A549 (cell line): Measurements from ENCODE around the gene LCN2. TPM values are rescaled to one million over a fixed set of nuclear protein-coding genes. Genes with fewer than 3 reads are reported as not detected.

ENCODE experiments used
- ATAC-seq, 2 experiments: fragments of 200-7000 bp in 1 of 2; fragments of >200 bp in 1 of 2; cut with Nextera tagmentation in 1 of 2; cut with Tn5 transposase in 1 of 2; 3 replicates each; pipeline versions ENCODE4 v1.8.0 to v1.9.1; 2018 to 2020; ENCODE audit warnings: mild to moderate bottlenecking in 1 of 2, moderate library complexity in 1 of 2
- CTCF ChIA-PET: fragments of 300-600 bp; sonication (Branson Sonifier 250); formaldehyde crosslinking; extraction: SDS; loops from one replicate; lab custom pipeline; 2021; ENCODE audit warnings: antibody characterized with exemption, inconsistent platforms; lab: Yijun Ruan, JAX
- POLR2A ChIA-PET: fragments of 350-600 bp; formaldehyde crosslinking; extraction: SDS; loops from one replicate; lab custom pipeline; 2021; ENCODE audit warnings: antibody characterized with exemption, inconsistent platforms; lab: Yijun Ruan, JAX
- DNase-seq, 2 experiments: peaks; one replicate each; pipeline versions ENCODE4 v3.0.0 to v3.0.0-alpha.2; 2011 to 2016; ENCODE audit warnings: low read depth in 1 of 2, low spot score in 1 of 2
- FAIRE-seq: peaks from 2 replicates; lab custom pipeline; 2011; peaks lifted over from hg19 to GRCh38; lab: Jason Lieb, UNC
- H3K27ac ChIP-seq, 2 experiments: fragments of >200 bp; sonication (Bioruptor Twin); formaldehyde crosslinking; 3 replicates each; pipeline ENCODE4 v1.5.1; 2016 to 2017
- H3K4me1 ChIP-seq: fragments of >200 bp; sonication (Bioruptor Twin); formaldehyde crosslinking; 3 replicates; pipeline ENCODE4 v1.6.1; 2016
- H3K4me2 ChIP-seq: fragments of >200 bp; sonication (Bioruptor Twin); formaldehyde crosslinking; 3 replicates; pipeline ENCODE4 v1.6.1; 2016
- H3K4me3 ChIP-seq: fragments of >200 bp; sonication (Bioruptor Twin); formaldehyde crosslinking; 3 replicates; pipeline ENCODE4 v1.5.1; 2016
- H3K9me3 ChIP-seq: fragments of >200 bp; sonication (Bioruptor Twin); formaldehyde crosslinking; 3 replicates; pipeline ENCODE4 v1.6.1; 2016
- CHD2 ChIP-seq: fragments of 150-350 bp; IDR thresholded peaks from 2 replicates; pipeline ENCODE4 v1.6.1; 2014; ENCODE audit warnings: low read length; ENCODE audit not compliant: partially characterized antibody
- FOSB ChIP-seq: fragments of 250-450 bp; sonication (Bioruptor Pico); IDR thresholded peaks from 2 replicates; pipeline ENCODE4 v1.5.0; 2020; ENCODE audit warnings: mild to moderate bottlenecking, moderate library complexity
- FOXS1 ChIP-seq: fragments of 250-450 bp; sonication (Bioruptor Pico); IDR thresholded peaks from 2 replicates; pipeline ENCODE4 v1.5.0; 2020; ENCODE audit warnings: mild to moderate bottlenecking, moderate library complexity
- HDAC2 ChIP-seq: fragments of 200-600 bp; sonication (generic); IDR thresholded peaks from 2 replicates; pipeline ENCODE4 v1.6.1; 2016
- HES2 ChIP-seq: fragments of >200 bp; sonication (Bioruptor Twin); formaldehyde crosslinking; IDR thresholded peaks from 2 replicates; pipeline ENCODE4 v1.6.1; 2016
- HMGXB4 ChIP-seq: fragments of 250-450 bp; sonication (Bioruptor Pico); IDR thresholded peaks from 2 replicates; pipeline ENCODE4 v1.5.0; 2021; ENCODE audit warnings: mild to moderate bottlenecking, moderate library complexity, borderline replicate concordance
- HOXB5 ChIP-seq: fragments of 250-450 bp; sonication (Bioruptor Pico); IDR thresholded peaks from 2 replicates; pipeline ENCODE4 v1.5.0; 2020; ENCODE audit warnings: mild to moderate bottlenecking, moderate library complexity
- KDM1A ChIP-seq: fragments of 200-600 bp; sonication (generic); IDR thresholded peaks from 2 replicates; pipeline ENCODE4 v1.6.1; 2016; ENCODE audit warnings: low read depth, mild to moderate bottlenecking
- MAZ ChIP-seq: fragments of 150-350 bp; IDR thresholded peaks from 2 replicates; pipeline ENCODE4 v1.6.1; 2014; ENCODE audit warnings: antibody characterized with exemption, low read depth, low read length, borderline replicate concordance
- MYC ChIP-seq: IDR thresholded peaks from 2 replicates; pipeline ENCODE4 v1.6.1; 2012; ENCODE audit warnings: mild to moderate bottlenecking, inconsistent platforms, low read length, improper control_type of control experiment, borderline replicate concordance
- NFE2L2 ChIP-seq: fragments of 150-350 bp; conservative IDR thresholded peaks from 2 replicates; pipeline ENCODE4 v1.6.1; 2014; ENCODE audit warnings: low read length
- PHF8 ChIP-seq: fragments of 200-600 bp; sonication (generic); IDR thresholded peaks from 2 replicates; pipeline ENCODE4 v1.6.1; 2016; ENCODE audit warnings: low read depth, mild to moderate bottlenecking, antibody characterized with exemption, moderate library complexity, borderline replicate concordance
- POLR2A ChIP-seq: IDR thresholded peaks from 2 replicates; pipeline ENCODE4 v1.6.1; 2012; ENCODE audit warnings: mild to moderate bottlenecking, low read length
- RARB ChIP-seq: fragments of 250-450 bp; sonication (Bioruptor Pico); IDR thresholded peaks from 2 replicates; pipeline ENCODE4 v1.8.0; 2021; ENCODE audit warnings: mild to moderate bottlenecking, moderate library complexity
- REST ChIP-seq: fragments of 200-600 bp; sonication (generic); IDR thresholded peaks from 2 replicates; pipeline ENCODE4 v1.6.1; 2016; ENCODE audit warnings: antibody characterized with exemption, mild to moderate bottlenecking, moderate library complexity
- RFX5 ChIP-seq: fragments of 450-650 bp; IDR thresholded peaks from 2 replicates; pipeline ENCODE4 v1.7.1; 2014; ENCODE audit warnings: antibody characterized with exemption, mild to moderate bottlenecking, moderate library complexity
- USF2 ChIP-seq: fragments of 450-650 bp; IDR thresholded peaks from 2 replicates; pipeline ENCODE4 v1.6.1; 2014; ENCODE audit warnings: antibody characterized with exemption
- ZC3H11A ChIP-seq: fragments of 450-650 bp; IDR thresholded peaks from 2 replicates; pipeline ENCODE4 v1.6.1; 2014; ENCODE audit warnings: antibody characterized with exemption, mild to moderate bottlenecking
- ZNF302 ChIP-seq: fragments of 250-450 bp; sonication (Bioruptor Pico); IDR thresholded peaks from 2 replicates; pipeline ENCODE4 v1.9.0; 2021; ENCODE audit warnings: inconsistent platforms, mild to moderate bottlenecking, moderate library complexity
- WGBS: methylation state at CpG from one replicate; pipeline ENCODE4 v1.1.6; 2017; ENCODE audit errors: missing lambda C conversion rate; 5-methylcytosine and 5-hydroxymethylcytosine counted together
- polyA plus RNA-seq, 4 experiments: library from polyadenylated mRNA; depleted of rRNA in 3 of 4; stranded (reverse); fragments of >200 nt; fragmentation: RNase III in 1 of 4; extraction: RNeasy Plus Mini Kit Qiagen cat#74134 plus additional on column Dnase treatment in 1 of 4; gene quantifications; 2 replicates in 3 of 4; 3 replicates in 1 of 4; pipeline ENCODE4 v1.2.3, GENCODE V29; 2011 to 2017

Gene LCN2
- polyA plus RNA-seq, 2 of the 4 experiments (the other 2 are of a cell fraction) = 2.3 to 11.9 TPM

- TF ChIP-seq RARB (CRISPR knock-in tag) (no peak), NFE2L2 (no peak), HMGXB4 (no peak), FOXS1 (CRISPR knock-in tag) (no peak), HES2 (no peak), RFX5 (no peak)
- no peak overlapping the region for H3K4me2 ChIP-seq
- FAIRE-seq (no peak), ATAC-seq (no peak), DNase-seq (no peak)
- H3K9me3 ChIP-seq = no peaks in the 10 kb centered on the region
- POLR2A ChIA-PET = no interaction called here
- H3K4me1 ChIP-seq = no peaks in the 10 kb centered on the region
- CTCF ChIA-PET = interaction anchor here (0.6 to 5.5 kb wide), 7 partner anchors 8 to 127 kb away, joined by 3 to 41 read pairs (median 3); partner anchors contain the start of genes CIZ1 and DNM1
- no peak overlapping the region for H3K4me3 ChIP-seq
- 86% methylated on average over 8 of the region's 8 CpGs for WGBS
- no peak overlapping the region for H3K27ac ChIP-seq
These were observed 20.2 kb downstream of the LCN2 start for GRCh38 chr9:128169492-128169891.

GRCh38 chr9:128169925-128170324 is 20.7 kb downstream of the LCN2 start:
- DNase-seq = no peak
- H3K9me3 ChIP-seq = no peaks in the 10 kb centered on the region
- H3K27ac ChIP-seq = no peak overlapping the region
- no peak overlapping the region for H3K4me3 ChIP-seq
- POLR2A ChIA-PET = no interaction called here
- no peak overlapping the region for H3K4me2 ChIP-seq
- H3K4me1 ChIP-seq = no peaks in the 10 kb centered on the region
- WGBS = 96% methylated on average over 8 of the region's 8 CpGs
- CTCF ChIA-PET = interaction anchor here (0.7 to 5.5 kb wide), 8 partner anchors 9 to 52 kb away, joined by 3 to 41 read pairs (median 4); partner anchors contain the start of genes CIZ1 and DNM1
- TF ChIP-seq REST (no peak), POLR2A (no peak), MYC (no peak), PHF8 (no peak), USF2 (no peak), HOXB5 (no peak), ZC3H11A (no peak), ZNF302 (no peak), CHD2 (no peak), MAZ (no peak), FOSB (CRISPR knock-in tag) (no peak), HES2 (no peak), HDAC2 (no peak), KDM1A (no peak)
- no peak for ATAC-seq
- no peak for FAIRE-seq
